Pancreas (tissue), 10 donors: ENCODE measurements around the gene POLR1C. TPM values are rescaled to one million over a fixed set of nuclear protein-coding genes. Genes with fewer than 3 reads are reported as not detected.

Experiments used
- ATAC-seq, 4 donors: fragments of 200-7000 bp; cut with Tn5 transposase; one replicate each; pipeline versions ENCODE4 v1.8.0 to v1.9.1; 2020; ENCODE audit warnings: mild to moderate bottlenecking in 4 of 4, moderate library complexity in 4 of 4
- DNase-seq, 6 donors: peaks; one replicate each; pipeline ENCODE4 v3.0.0-alpha.2; 2020
- FAIRE-seq: peaks from 2 replicates; lab custom pipeline; 2012; peaks lifted over from hg19 to GRCh38; lab: Jason Lieb, UNC
- H3K27ac ChIP-seq, 4 donors: fragments of 200-600 bp; sonication (generic); 1 replicate in 3 of 4; 2 replicates in 1 of 4; pipeline versions ENCODE4 v1.5.0 to v1.8.0; 2020
- H3K27me3 ChIP-seq, 4 donors: fragments of 200-600 bp; one replicate each; pipeline ENCODE4 v1.8.0; 2021
- H3K36me3 ChIP-seq, 3 donors: fragments of 200-600 bp; sonication (generic) in 1 of 3; one replicate each; pipeline versions ENCODE4 v1.5.0 to v1.8.0; 2020 to 2021
- H3K4me1 ChIP-seq, 3 donors: fragments of 200-600 bp; one replicate each; pipeline ENCODE4 v1.8.0; 2021
- H3K4me3 ChIP-seq, 4 donors: fragments of 200-600 bp; sonication (generic) in 2 of 4; one replicate each; pipeline versions ENCODE4 v1.5.0 to v1.8.0; 2020 to 2021
- H3K9me3 ChIP-seq, 4 donors: fragments of 200-600 bp; one replicate each; pipeline ENCODE4 v1.8.0; 2021
- CTCF ChIP-seq, 4 donors: fragments of 200-600 bp; sonication (generic) in 3 of 4; IDR thresholded peaks; one replicate each; pipeline versions ENCODE4 v1.5.0 to v1.8.0; 2021; ENCODE audit warnings: antibody characterized with exemption in 4 of 4
- WGBS, 2 donors: extraction: QIAGEN DNeasy Blood & Tissue Kit; methylation state at CpG; one replicate each; pipeline ENCODE4 v1.1.7; 2013; 5-methylcytosine and 5-hydroxymethylcytosine counted together
- intact Hi-C, 3 donors: fragments of 100-400 bp; cut with DNase I; formaldehyde crosslinking; loops; one replicate each; pipeline versions ENCODE4 v1.11.1 to v1.14.2; 2022
- polyA plus RNA-seq, 2 donors: library from polyadenylated mRNA; stranded (reverse); fragments of 200-250 nt; gene quantifications; one replicate each; pipeline ENCODE4 v1.2.3, GENCODE V29; 2013
- total RNA-seq, 6 donors: library from RNA; stranded (reverse); fragmentation: NEBNext Ultra II Directional in 4 of 6; extraction: Animal tissue kit (Norgen Biotek cat#: 25700) in 4 of 6; gene quantifications; one replicate each; pipeline versions ENCODE4 v1.2.1 to v1.2.4, GENCODE V29; 2021 to 2023
- donor health status: healthy with polysubstance abuse.
- donor health status: DM: no; HTN: no; CAD: no; lungs with moderate emphysema.
- donor health status: DM: no; HTN: no; CAD: no.
- donor health status: control.
- donor health status: control.
- donor health status: Bipolar disorder and iron deficiency.
- donor health status: DM: yes; HTN: yes; CAD: no.
- donor health status: DM: no; HTN: no; CAD: no.
- donor health status: DM: no; HTN: no; CAD: no.
- donor health status: DM: yes; HTN: yes; CAD: no.

POLR1C gene
- total and polyA plus RNA-seq, 8 donors, result 10.2 to 31.3 (median 18.8) TPM

DNA sequence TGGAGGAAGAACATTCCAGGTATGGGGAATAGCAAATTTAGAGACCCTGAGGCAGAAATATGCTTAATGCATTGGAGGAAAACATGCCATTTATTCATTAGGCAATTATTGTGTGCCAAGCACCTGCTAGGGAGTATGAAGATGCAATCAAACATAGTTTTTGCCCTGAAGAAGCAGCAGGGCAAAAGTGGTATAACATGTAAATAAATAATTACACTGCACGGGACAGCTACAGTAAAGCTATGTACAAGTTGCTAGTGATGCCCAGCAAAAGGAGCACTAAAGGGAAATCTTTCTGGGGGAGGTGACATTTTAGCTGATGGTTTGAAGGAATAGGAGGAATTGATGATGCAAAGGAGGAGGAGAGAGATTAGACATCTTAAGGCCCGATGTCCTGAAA, 40.1 kb upstream of the POLR1C start:
- peak overlapping the region in 2 of 4 donors; percentile 46 to 69 for H3K27ac ChIP-seq
- peaks cover 6 to 13% (median 11%) of the 10 kb centered on the region in 3 donors for H3K4me1 ChIP-seq
- FAIRE-seq (no peak), ATAC-seq (no peak), DNase-seq (no peak)
- 23 to 27% methylated on average over 2 of the region's 2 CpGs for WGBS, 2 donors
- intact Hi-C loops, result no loop called here
- no peaks in the 10 kb centered on the region for H3K36me3 ChIP-seq
- peak overlapping the region in 2 of 4 donors; percentile 66 to 71 for H3K4me3 ChIP-seq
- H3K27me3 ChIP-seq, result no peaks in the 10 kb centered on the region
- TF ChIP-seq CTCF (IDR thresholded peaks at IDR 0.05), result no peak
- H3K9me3 ChIP-seq, result no peaks in the 10 kb centered on the region

DNA sequence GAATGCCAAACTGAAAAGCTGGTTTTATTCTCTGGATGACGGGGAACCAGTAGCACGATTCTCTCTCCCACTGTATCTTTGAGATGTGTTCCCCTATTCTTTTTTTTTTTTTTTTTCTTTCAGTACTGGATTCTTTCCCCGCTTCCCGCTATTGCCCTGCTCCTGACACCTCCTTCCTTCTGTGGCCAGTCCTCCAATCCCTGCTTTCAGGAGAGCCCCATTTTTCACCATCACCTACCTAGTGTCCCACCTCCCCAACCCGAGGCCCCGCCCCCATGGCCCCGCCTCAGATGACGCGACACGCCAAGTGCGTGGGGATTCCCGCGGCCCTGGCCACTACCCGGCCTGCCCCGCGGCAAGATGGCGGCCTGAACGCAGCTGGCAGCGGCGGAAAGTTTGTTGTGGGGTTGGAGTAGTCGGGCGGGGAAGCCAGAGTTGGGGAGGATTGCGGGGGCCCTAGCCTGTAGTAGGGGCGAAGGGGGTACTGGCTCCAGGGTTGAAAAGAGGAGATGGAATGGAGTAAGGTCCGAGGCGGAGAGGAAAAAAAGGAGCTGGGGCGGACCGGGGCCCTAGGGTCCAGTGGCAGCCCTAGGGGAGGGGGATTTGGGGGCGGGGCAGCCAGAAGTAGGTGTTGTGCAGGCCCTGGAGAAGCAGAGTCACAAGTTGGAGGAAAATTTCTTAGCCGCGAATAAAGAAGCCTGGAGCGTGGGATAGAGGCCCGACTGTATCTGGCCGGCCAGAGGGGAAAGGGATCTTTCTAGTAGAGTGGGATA, 39.5 kb upstream of the POLR1C start, which contains the start of gene TJAP1:
TSS of gene TJAP1 (plus strand) at position 336 of the 773 bp plus-strand sequence. CDS start 21,432 bp downstream, outside the sequence.
- no peak for FAIRE-seq

GRCh38 chr6:43478008-43478372, 38.9 kb upstream of the POLR1C start:
- H3K27ac ChIP-seq, result peak overlapping the region; percentile 29 to 73 (median 60)
- peaks cover 6 to 17% (median 13%) of the 10 kb centered on the region in 3 donors for H3K4me1 ChIP-seq
- H3K4me3 ChIP-seq, result peak overlapping the region; percentile 49 to 71 (median 59)
- no peak for FAIRE-seq
- no peaks in the 10 kb centered on the region for H3K9me3 ChIP-seq
- no peak for DNase-seq
- H3K27me3 ChIP-seq, result no peaks in the 10 kb centered on the region
- ATAC-seq, result peak in 2 of 4 donors; percentile 2
- TF ChIP-seq CTCF (IDR thresholded peaks at IDR 0.05), result no peak
- intact Hi-C loops, result no loop called here
- 0 to 4% methylated on average over 3 of the region's 3 CpGs for WGBS, 2 donors
- no peaks in the 10 kb centered on the region for H3K36me3 ChIP-seq

More for the DNA sequence above, 39.5 kb upstream of the POLR1C start, which contains the start of gene TJAP1:
- TF ChIP-seq CTCF (IDR thresholded peaks at IDR 0.05), result no peak
- DNase-seq, result peak; percentile 92 to 98 (median 95)
- intact Hi-C loops, result no loop called here
- peak within 1 kb of the TSS; percentile 49 to 71 (median 59) for H3K4me3 ChIP-seq
- H3K36me3 ChIP-seq, result no peaks in the 10 kb centered on the region
- ATAC-seq, result peak; percentile 100
- WGBS, 2 donors, result 0 to 1% methylated on average over 34 of the region's 34 CpGs
- peaks cover 6 to 17% (median 13%) of the 10 kb centered on the region in 3 donors for H3K4me1 ChIP-seq
- H3K27me3 ChIP-seq, result no peaks in the 10 kb centered on the region
- H3K27ac ChIP-seq, result peak within 1 kb of the TSS; percentile 29 to 73 (median 60)
- H3K9me3 ChIP-seq, result no peaks in the 10 kb centered on the region

DNA sequence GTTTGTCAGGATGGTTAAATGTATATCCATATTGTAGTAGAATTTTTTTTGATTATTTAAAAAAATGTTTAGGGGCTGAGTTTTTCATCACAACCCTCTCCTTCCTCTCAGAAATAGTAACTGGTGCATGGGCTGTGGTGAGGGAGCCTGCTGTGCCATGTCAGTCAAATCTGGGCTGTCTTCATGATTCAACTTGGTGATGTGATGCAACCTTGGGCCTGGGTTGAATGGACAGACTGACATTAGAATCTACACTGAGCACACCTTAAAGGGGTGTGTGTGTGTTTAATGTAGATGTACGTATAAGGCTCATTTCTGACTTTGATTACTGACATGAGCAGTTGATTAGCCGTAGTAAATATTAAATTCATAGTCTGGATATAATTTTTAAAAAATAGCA, 35.8 kb upstream of the POLR1C start:
- WGBS, 2 donors, result 56 to 57% methylated on average over 2 of the region's 2 CpGs
- intact Hi-C loops, result no loop called here
- Histone ChIP-seq H3K27ac (no peak overlapping the region), H3K4me3 (no peak overlapping the region), H3K27me3 (no peaks in the 10 kb centered on the region), H3K9me3 (no peaks in the 10 kb centered on the region), H3K36me3 (no peaks in the 10 kb centered on the region), H3K4me1 (peaks cover 6 to 17% (median 13%) of the 10 kb centered on the region in 3 donors)
- no peak for DNase-seq
- FAIRE-seq, result no peak
- ATAC-seq, result no peak
- TF ChIP-seq CTCF (IDR thresholded peaks at IDR 0.05), result no peak
